Transverse colon (tissue), 4 donors: Measurements from ENCODE around the gene CAPN1. TPM values are rescaled to one million over a fixed set of nuclear protein-coding genes. Genes with fewer than 3 reads are reported as not detected.

Experiments
- DNase-seq: peaks from one replicate; pipeline ENCODE4 v3.0.0-alpha.2; 2019
- H3K27ac ChIP-seq, 4 donors: fragments of 200-600 bp; sonication (generic); 2 replicates each; pipeline ENCODE4 v1.5.1; 2016 to 2018; ENCODE audit warnings: inconsistent platforms in 4 of 4
- H3K27me3 ChIP-seq: fragments of 200-600 bp; sonication (generic); 2 replicates; pipeline ENCODE4 v1.5.1; 2017; ENCODE audit warnings: inconsistent platforms
- H3K36me3 ChIP-seq, 4 donors: fragments of 200-600 bp; sonication (generic); 2 replicates each; pipeline ENCODE4 v1.5.1; 2017 to 2019; ENCODE audit warnings: inconsistent platforms in 4 of 4
- H3K4me1 ChIP-seq, 4 donors: fragments of 200-600 bp; sonication (generic); 2 replicates each; pipeline ENCODE4 v1.5.1; 2017 to 2020; ENCODE audit warnings: inconsistent platforms in 4 of 4
- H3K4me3 ChIP-seq, 4 donors: fragments of 200-600 bp; sonication (generic); 1 replicate in 1 of 4; 2 replicates in 3 of 4; pipeline versions ENCODE4 v1.5.1 to v1.6.1; 2017 to 2019; ENCODE audit warnings: inconsistent platforms in 4 of 4
- H3K9me3 ChIP-seq, 2 donors: fragments of 200-600 bp; sonication (generic); 2 replicates each; pipeline ENCODE4 v1.5.1; 2017 to 2019; ENCODE audit warnings: inconsistent platforms in 2 of 2
- EP300 ChIP-seq: sonication (generic); formaldehyde crosslinking; IDR thresholded peaks from one replicate; pipeline ENCODE4 v1.6.1; 2017; ENCODE audit warnings: antibody characterized with exemption, low read depth
- POLR2A ChIP-seq: fragments of 450-650 bp; IDR thresholded peaks from one replicate; pipeline ENCODE4 v1.6.1; 2016; ENCODE audit warnings: antibody characterized with exemption, mild to moderate bottlenecking, moderate library complexity
- POLR2AphosphoS5 ChIP-seq, 3 donors: sonication (generic); formaldehyde crosslinking; IDR thresholded peaks; one replicate each; pipeline ENCODE4 v1.6.1; 2016; ENCODE audit warnings: antibody characterized with exemption in 3 of 3
- WGBS, 2 donors: methylation state at CpG; one replicate each; pipeline ENCODE4 v1.1.5; 2018; ENCODE audit warnings: low coverage in 1 of 2; 5-methylcytosine and 5-hydroxymethylcytosine counted together
- in situ Hi-C, 4 donors: fragments of 200-750 bp; cut with MboI; loops; one replicate each; pipeline versions ENCODE4 v1.15.0 to v1.15.1; 2017; ENCODE audit warnings: low sequenced_read_pairs in 3 of 4, low pct_ligation_motif_present in 1 of 4, low pct_unique_long_range_greater_than_20kb in 1 of 4
- intact Hi-C: fragments of 100-400 bp; cut with DNase I; formaldehyde crosslinking; loops from one replicate; pipeline ENCODE4 v1.15.1; 2023; ENCODE audit warnings: low total_unique reads
- total RNA-seq, 4 donors: library from RNA; depleted of rRNA; stranded (reverse); fragments of >200 nt; gene quantifications; one replicate each; pipeline ENCODE4 v1.1.0, GENCODE V29; 2016
- TF ChIP-seq, protein P1 (sequence below), 5 experiments: fragments of 200-600 bp in 3 of 5; fragments of 450-650 bp in 2 of 5; sonication (generic) in 3 of 5; IDR thresholded peaks; 1 replicate in 2 of 5; 2 replicates in 3 of 5; pipeline ENCODE4 v1.5.1; 2016 to 2017; ENCODE audit warnings: antibody characterized with exemption in 5 of 5, inconsistent platforms in 3 of 5, mild to moderate bottlenecking in 2 of 5, moderate library complexity in 1 of 5

CAPN1 gene
- total RNA-seq, 4 donors from 2014 or later = 211 to 1,179 (median 376) TPM

DNA sequence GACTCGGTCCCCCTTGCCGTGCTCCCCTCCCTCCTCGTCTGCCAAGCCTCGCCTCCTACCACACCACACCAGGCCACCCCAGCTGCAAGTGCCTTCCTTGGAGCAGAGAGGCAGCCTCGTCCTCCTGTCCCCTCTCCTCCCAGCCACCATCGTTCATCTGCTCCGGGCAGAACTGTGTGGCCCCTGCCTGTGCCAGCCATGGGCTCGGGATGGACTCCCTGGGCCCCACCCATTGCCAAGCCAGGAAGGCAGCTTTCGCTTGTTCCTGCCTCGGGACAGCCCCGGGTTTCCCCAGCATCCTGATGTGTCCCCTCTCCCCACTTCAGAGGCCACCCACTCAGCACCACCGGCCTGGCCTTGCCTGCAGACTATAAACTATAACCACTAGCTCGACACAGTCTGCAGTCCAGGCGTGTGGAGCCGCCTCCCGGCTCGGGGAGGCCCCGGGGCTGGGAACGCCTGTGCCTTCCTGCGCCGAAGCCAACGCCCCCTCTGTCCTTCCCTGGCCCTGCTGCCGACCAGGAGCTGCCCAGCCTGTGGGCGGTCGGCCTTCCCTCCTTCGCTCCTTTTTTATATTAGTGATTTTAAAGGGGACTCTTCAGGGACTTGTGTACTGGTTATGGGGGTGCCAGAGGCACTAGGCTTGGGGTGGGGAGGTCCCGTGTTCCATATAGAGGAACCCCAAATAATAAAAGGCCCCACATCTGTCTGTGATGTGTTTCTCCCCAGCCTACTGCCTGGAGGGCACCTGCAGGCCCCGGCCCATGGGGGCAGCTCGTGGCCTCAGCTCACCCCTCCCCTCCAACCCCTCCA, 29.8 kb downstream of the CAPN1 start:
- in situ Hi-C loops = no loop called here
- peaks cover 0 to 25% (median 7%) of the 10 kb centered on the region in 4 donors for H3K36me3 ChIP-seq
- H3K27me3 ChIP-seq = no peaks in the 10 kb centered on the region
- TF ChIP-seq POLR2A = no peak
- TF ChIP-seq POLR2AphosphoS5 (IDR thresholded peaks at IDR 0.05) = no peak
- TF ChIP-seq, protein P1, sequence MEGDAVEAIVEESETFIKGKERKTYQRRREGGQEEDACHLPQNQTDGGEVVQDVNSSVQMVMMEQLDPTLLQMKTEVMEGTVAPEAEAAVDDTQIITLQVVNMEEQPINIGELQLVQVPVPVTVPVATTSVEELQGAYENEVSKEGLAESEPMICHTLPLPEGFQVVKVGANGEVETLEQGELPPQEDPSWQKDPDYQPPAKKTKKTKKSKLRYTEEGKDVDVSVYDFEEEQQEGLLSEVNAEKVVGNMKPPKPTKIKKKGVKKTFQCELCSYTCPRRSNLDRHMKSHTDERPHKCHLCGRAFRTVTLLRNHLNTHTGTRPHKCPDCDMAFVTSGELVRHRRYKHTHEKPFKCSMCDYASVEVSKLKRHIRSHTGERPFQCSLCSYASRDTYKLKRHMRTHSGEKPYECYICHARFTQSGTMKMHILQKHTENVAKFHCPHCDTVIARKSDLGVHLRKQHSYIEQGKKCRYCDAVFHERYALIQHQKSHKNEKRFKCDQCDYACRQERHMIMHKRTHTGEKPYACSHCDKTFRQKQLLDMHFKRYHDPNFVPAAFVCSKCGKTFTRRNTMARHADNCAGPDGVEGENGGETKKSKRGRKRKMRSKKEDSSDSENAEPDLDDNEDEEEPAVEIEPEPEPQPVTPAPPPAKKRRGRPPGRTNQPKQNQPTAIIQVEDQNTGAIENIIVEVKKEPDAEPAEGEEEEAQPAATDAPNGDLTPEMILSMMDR (IDR thresholded peaks at IDR 0.05) = no peak
- TF ChIP-seq EP300 = no peak
- intact Hi-C loops = no loop called here
- peaks cover 0 to 11% (median 9%) of the 10 kb centered on the region in 4 donors for H3K4me1 ChIP-seq
- DNase-seq = no peak
- no peaks in the 10 kb centered on the region for H3K9me3 ChIP-seq
- no peak overlapping the region for H3K4me3 ChIP-seq
- H3K27ac ChIP-seq = no peak overlapping the region
- WGBS, 2 donors = 80 to 83% methylated on average over 6 to 28 of the region's 29 CpGs

DNA sequence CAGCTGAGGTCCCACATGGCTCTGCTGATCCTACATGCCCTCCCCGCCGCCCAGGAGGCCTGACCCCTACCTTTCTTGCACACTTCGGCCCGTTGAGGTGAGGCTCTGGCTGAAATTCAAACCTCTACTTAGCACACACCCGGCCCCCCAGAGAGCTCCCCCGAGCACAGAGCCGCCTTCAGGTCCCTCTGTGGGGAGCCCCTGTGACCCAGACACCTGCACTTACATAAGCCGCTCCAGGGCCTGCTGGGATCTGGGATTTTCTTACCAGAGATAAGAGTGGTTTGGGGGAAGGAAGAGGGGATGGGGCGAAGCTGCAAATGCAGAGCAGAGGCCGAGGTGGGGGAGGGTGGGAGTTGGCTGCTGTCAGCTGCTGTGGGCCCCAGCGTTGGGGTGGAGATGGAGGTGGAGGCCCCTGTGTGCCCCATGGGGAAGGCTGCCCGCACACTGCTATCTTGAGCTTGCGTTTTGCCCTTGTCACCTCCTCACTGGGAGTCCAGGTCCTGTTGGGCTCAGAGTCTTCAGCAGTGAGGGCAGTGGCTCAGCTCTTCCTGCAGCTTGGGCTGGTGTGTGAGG, 30.6 kb downstream of the CAPN1 start:
- DNase-seq = no peak
- H3K36me3 ChIP-seq = peaks cover 0 to 20% (median 7%) of the 10 kb centered on the region in 4 donors
- intact Hi-C loops = no loop called here

DNA sequence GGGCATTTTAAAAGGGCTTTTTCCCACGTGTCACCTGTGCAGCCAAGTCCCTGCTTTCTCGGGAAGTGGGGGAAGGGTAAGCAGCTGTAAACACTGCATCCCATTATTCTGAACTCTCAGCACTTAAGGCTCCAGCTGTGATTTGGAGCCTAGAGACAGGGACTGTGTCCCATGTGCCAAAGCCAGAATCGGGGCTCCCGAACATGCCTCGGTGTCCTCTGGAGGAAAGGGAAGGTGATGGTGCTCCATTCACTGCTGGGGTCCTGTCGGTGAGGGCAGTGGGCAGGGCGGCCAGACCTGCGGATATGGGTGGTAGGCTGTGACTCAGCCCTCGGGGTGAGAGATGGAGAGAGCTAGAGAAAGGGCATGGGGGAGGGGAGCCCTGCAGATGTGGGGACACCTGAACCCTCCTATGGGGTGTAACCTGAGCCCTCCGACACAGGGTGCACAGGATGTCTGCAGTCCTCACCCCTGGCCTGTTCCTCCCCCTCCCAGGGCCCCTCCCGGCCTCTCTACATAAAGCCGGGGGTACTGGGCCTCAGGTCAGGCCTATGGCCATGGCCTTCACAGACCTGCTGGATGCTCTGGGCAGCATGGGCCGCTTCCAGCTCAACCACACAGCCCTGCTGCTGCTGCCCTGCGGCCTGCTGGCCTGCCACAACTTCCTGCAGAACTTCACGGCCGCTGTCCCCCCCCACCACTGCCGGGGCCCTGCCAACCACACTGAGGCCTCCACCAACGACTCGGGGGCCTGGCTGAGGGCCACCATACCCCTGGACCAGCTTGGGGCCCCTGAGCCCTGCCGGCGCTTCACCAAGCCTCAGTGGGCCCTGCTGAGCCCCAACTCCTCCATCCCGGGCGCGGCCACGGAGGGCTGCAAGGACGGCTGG, 31.8 kb downstream of the CAPN1 start:
- intact Hi-C loops = no loop called here
- no peak for DNase-seq
- Histone ChIP-seq H3K9me3 (no peaks in the 10 kb centered on the region), H3K4me1 (peaks cover 0 to 4% (median 3%) of the 10 kb centered on the region in 4 donors), H3K4me3 (no peak overlapping the region), H3K27me3 (no peaks in the 10 kb centered on the region), H3K36me3 (peaks cover 0 to 20% (median 7%) of the 10 kb centered on the region in 4 donors), H3K27ac (no peak overlapping the region)
- WGBS, 2 donors = 59% methylated on average over 26 of the region's 26 CpGs; no CpG with 5 or more reads in 1 of the 2 donors
- no peak for TF ChIP-seq POLR2A
- TF ChIP-seq, protein P1 (IDR thresholded peaks at IDR 0.05) = no peak
- TF ChIP-seq POLR2AphosphoS5 (IDR thresholded peaks at IDR 0.05) = peak in 1 of 3 donors; percentile 2
- in situ Hi-C loops = no loop called here

More for the DNA sequence above, 30.6 kb downstream of the CAPN1 start:
- no peaks in the 10 kb centered on the region for H3K27me3 ChIP-seq
- 86% methylated on average over 13 of the region's 13 CpGs; no CpG with 5 or more reads in 1 of the 2 donors for WGBS, 2 donors
- peaks cover 0 to 11% (median 9%) of the 10 kb centered on the region in 4 donors for H3K4me1 ChIP-seq
- H3K4me3 ChIP-seq = no peak overlapping the region
- in situ Hi-C loops = no loop called here
- H3K27ac ChIP-seq = no peak overlapping the region
- no peaks in the 10 kb centered on the region for H3K9me3 ChIP-seq
- TF ChIP-seq POLR2A = no peak

DNA sequence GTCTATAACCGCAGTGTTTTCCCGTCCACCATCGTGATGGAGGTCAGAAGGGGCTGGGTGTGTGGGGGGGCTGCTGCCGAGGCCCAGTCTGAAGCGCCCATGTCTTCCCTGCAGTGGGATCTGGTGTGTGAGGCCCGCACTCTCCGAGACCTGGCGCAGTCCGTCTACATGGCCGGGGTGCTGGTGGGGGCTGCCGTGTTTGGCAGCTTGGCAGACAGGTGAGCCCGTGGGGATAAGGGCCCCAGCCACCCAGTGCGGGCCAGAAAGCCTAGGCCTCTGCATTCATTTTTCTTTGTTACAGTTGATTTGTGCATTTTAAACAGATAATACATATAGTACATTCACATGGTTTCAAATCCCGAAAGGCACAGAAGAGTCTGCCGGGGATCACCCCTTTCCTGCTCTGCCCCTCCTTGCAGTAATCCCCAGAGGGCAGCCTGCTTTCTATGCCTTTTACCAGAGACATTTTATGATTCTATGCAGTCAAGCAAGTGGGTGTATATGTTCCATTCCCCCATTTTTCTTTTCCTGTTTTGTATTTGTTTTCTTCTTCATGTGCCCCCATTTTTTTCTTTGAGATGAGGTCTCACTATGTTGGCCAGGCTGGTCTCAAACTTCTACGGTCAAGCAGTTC, 32.6 kb downstream of the CAPN1 start:
- DNase-seq = no peak
- Histone ChIP-seq H3K36me3 (peaks cover 0 to 20% (median 7%) of the 10 kb centered on the region in 4 donors), H3K27me3 (no peaks in the 10 kb centered on the region), H3K27ac (no peak overlapping the region), H3K9me3 (no peaks in the 10 kb centered on the region), H3K4me1 (no peaks in the 10 kb centered on the region), H3K4me3 (no peak overlapping the region)
- TF ChIP-seq POLR2AphosphoS5 (IDR thresholded peaks at IDR 0.05) = no peak
- TF ChIP-seq, protein P1 (IDR thresholded peaks at IDR 0.05) = no peak
- TF ChIP-seq EP300 = no peak
- no peak for TF ChIP-seq POLR2A
- in situ Hi-C loops (no loop called here), intact Hi-C loops (no loop called here)
- whole genome bisulfite sequencing, 2 donors = 72 to 100% methylated on average over 1 to 16 of the region's 16 CpGs
